MM.1S (cell line): ENCODE results near the gene RHOJ.

ENCODE experiments used
- EZH2 ChIP-seq: fragments of 300-600 bp; sonication (generic); optimal IDR thresholded peaks from 2 replicates; pipeline ENCODE3; 2017; ENCODE audit warnings: low read depth, mild to moderate bottlenecking, antibody characterized with exemption, low read length, mixed read lengths
- EZH2phosphoT487 ChIP-seq: fragments of 300-600 bp; sonication (generic); IDR thresholded peaks from 2 replicates; pipeline ENCODE4 v1.6.1; 2018; ENCODE audit warnings: antibody characterized with exemption, low read length
- TF ChIP-seq, protein P1 (sequence below): fragments of 300-600 bp; sonication (generic); IDR thresholded peaks from 2 replicates; pipeline ENCODE4 v1.5.1; 2016; ENCODE audit warnings: antibody characterized with exemption, low read length, mixed read lengths

DNA sequence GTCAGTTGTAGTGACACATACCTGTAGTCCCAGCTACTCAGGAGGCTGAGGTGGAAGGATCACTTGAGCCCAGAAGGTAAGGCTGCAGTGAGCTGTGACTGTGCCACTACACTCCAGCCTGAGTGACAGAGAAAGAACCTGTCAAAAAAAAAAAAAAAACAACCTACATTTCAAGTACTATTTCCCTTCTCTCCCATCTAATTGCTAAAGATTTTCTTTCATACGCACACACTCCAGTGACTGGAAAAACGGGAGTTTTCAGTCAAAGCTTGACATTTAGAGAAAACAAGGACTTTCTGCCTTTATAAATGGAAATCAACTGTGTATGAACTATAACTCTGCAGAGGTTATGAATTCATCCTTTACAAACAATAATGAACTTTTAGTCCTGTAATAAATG is 88.6 kb downstream of the RHOJ start:
- TF ChIP-seq, protein P1, sequence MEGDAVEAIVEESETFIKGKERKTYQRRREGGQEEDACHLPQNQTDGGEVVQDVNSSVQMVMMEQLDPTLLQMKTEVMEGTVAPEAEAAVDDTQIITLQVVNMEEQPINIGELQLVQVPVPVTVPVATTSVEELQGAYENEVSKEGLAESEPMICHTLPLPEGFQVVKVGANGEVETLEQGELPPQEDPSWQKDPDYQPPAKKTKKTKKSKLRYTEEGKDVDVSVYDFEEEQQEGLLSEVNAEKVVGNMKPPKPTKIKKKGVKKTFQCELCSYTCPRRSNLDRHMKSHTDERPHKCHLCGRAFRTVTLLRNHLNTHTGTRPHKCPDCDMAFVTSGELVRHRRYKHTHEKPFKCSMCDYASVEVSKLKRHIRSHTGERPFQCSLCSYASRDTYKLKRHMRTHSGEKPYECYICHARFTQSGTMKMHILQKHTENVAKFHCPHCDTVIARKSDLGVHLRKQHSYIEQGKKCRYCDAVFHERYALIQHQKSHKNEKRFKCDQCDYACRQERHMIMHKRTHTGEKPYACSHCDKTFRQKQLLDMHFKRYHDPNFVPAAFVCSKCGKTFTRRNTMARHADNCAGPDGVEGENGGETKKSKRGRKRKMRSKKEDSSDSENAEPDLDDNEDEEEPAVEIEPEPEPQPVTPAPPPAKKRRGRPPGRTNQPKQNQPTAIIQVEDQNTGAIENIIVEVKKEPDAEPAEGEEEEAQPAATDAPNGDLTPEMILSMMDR: no peak
- no peak for TF ChIP-seq EZH2phosphoT487
- TF ChIP-seq EZH2: no peak
